Measurements from ENCODE around the gene SYNE1. TPM values are rescaled to one million over a fixed set of nuclear protein-coding genes. Genes with fewer than 3 reads are reported as not detected.

Gene SYNE1
- total RNA-seq, 2 experiments from 2014 or later: 25.8 to 25.9 TPM

- POLR2A ChIA-PET: no interaction called here
- Mint-ChIP-seq H3K27ac (no peak overlapping the region), H3K27me3 (no peaks in the 10 kb centered on the region), H3K4me3 (no peak overlapping the region), H3K36me3 (peaks cover 28% of the 10 kb centered on the region), H3K9me3 (peaks cover 6% of the 10 kb centered on the region), H3K4me1 (ENCODE audit: low read depth) (peaks cover 16% of the 10 kb centered on the region)
- intact Hi-C loops (cut with micrococcal nuclease): loop anchor here (1.0 kb wide), 4 partner anchors 62 to 593 kb away; no protein-coding TSS in a partner anchor
- DNase-seq: no peak
- CTCF ChIA-PET: interaction anchor here (0.5 to 2.2 kb wide), 22 partner anchors 15 to 1846 kb away, joined by 3 to 11 read pairs (median 4); no protein-coding TSS in a partner anchor
Observed at GRCh38 chr6:152267967-152268845, 369.0 kb downstream of the SYNE1 start.

- Mint-ChIP-seq H3K27me3 (no peaks in the 10 kb centered on the region), H3K4me1 (ENCODE audit: low read depth) (peaks cover 2% of the 10 kb centered on the region), H3K36me3 (peaks cover 44% of the 10 kb centered on the region), H3K27ac (no peak overlapping the region), H3K4me3 (no peak overlapping the region), H3K9me3 (peaks cover 16% of the 10 kb centered on the region)
- intact Hi-C loops (cut with micrococcal nuclease): no loop called here
- POLR2A ChIA-PET: no interaction called here
- no peak for DNase-seq
- CTCF ChIA-PET: interaction anchor here (0.6 to 0.7 kb wide), 3 partner anchors 51 to 806 kb away, joined by 3 read pairs; no protein-coding TSS in a partner anchor
Observed at GRCh38 chr6:152265651-152266050, 371.5 kb downstream of the SYNE1 start.

- peaks cover 16% of the 10 kb centered on the region for H3K9me3 Mint-ChIP-seq
- POLR2A ChIA-PET: no interaction called here
- H3K4me3 Mint-ChIP-seq: no peak overlapping the region
- no peak overlapping the region for H3K27ac Mint-ChIP-seq
- CTCF ChIA-PET: no interaction called here
- peaks cover 50% of the 10 kb centered on the region for H3K36me3 Mint-ChIP-seq
- DNase-seq: no peak
- no peaks in the 10 kb centered on the region for H3K4me1 Mint-ChIP-seq (ENCODE audit: low read depth)
- intact Hi-C loops (cut with micrococcal nuclease): no loop called here
- H3K27me3 Mint-ChIP-seq: no peaks in the 10 kb centered on the region
Observed at GRCh38 chr6:152263582-152263981, 373.6 kb downstream of the SYNE1 start.

- Mint-ChIP-seq H3K9me3 (peaks cover 16% of the 10 kb centered on the region), H3K27me3 (no peaks in the 10 kb centered on the region), H3K4me3 (no peak overlapping the region), H3K36me3 (peaks cover 50% of the 10 kb centered on the region), H3K4me1 (ENCODE audit: low read depth) (no peaks in the 10 kb centered on the region), H3K27ac (no peak overlapping the region)
- ChIA-PET CTCF (no interaction called here), POLR2A (no interaction called here)
- intact Hi-C loops (cut with micrococcal nuclease): no loop called here
- no peak for DNase-seq
Observed at GRCh38 chr6:152261179-152261578, 376.0 kb downstream of the SYNE1 start.

GRCh38 chr6:152259234-152259633 is 377.9 kb downstream of the SYNE1 start:
- intact Hi-C loops (cut with micrococcal nuclease): no loop called here
- ChIA-PET POLR2A (no interaction called here), CTCF (no interaction called here)
- Mint-ChIP-seq H3K4me1 (ENCODE audit: low read depth) (no peaks in the 10 kb centered on the region), H3K27me3 (no peaks in the 10 kb centered on the region), H3K9me3 (peaks cover 15% of the 10 kb centered on the region), H3K36me3 (peaks cover 51% of the 10 kb centered on the region), H3K27ac (no peak overlapping the region), H3K4me3 (no peak overlapping the region)
- DNase-seq: no peak

GRCh38 chr6:152257581-152257980 is 379.6 kb downstream of the SYNE1 start:
- intact Hi-C loops (cut with micrococcal nuclease): no loop called here
- H3K27me3 Mint-ChIP-seq: no peaks in the 10 kb centered on the region
- ChIA-PET CTCF (interaction anchor here (1.3 kb wide), 1 partner anchor 13 kb away, joined by 3 read pairs; no protein-coding TSS in a partner anchor), POLR2A (no interaction called here)
- DNase-seq: no peak
- H3K27ac Mint-ChIP-seq: no peak overlapping the region
- no peaks in the 10 kb centered on the region for H3K4me1 Mint-ChIP-seq (ENCODE audit: low read depth)
- H3K9me3 Mint-ChIP-seq: peaks cover 3% of the 10 kb centered on the region
- no peak overlapping the region for H3K4me3 Mint-ChIP-seq
- H3K36me3 Mint-ChIP-seq: peaks cover 43% of the 10 kb centered on the region

GRCh38 chr6:152250127-152250526 is 387.0 kb downstream of the SYNE1 start:
- peaks cover 15% of the 10 kb centered on the region for H3K36me3 Mint-ChIP-seq

GRCh38 chr6:152248980-152249379 is 388.2 kb downstream of the SYNE1 start:
- Mint-ChIP-seq H3K36me3 (peaks cover 16% of the 10 kb centered on the region), H3K9me3 (no peaks in the 10 kb centered on the region), H3K27ac (no peak overlapping the region), H3K4me3 (no peak overlapping the region), H3K27me3 (no peaks in the 10 kb centered on the region), H3K4me1 (ENCODE audit: low read depth) (no peaks in the 10 kb centered on the region)
- ChIA-PET CTCF (interaction anchor here (1.5 kb wide), 1 partner anchor 19 kb away, joined by 4 read pairs; no protein-coding TSS in a partner anchor), POLR2A (no interaction called here)
- no peak for DNase-seq
- intact Hi-C loops (cut with micrococcal nuclease): no loop called here

More at GRCh38 chr6:152250127-152250526, 387.0 kb downstream of the SYNE1 start:
- CTCF ChIA-PET: interaction anchor here (0.6 kb wide), 1 partner anchor 253 kb away, joined by 5 read pairs; no protein-coding TSS in a partner anchor
- Mint-ChIP-seq H3K4me1 (ENCODE audit: low read depth) (no peaks in the 10 kb centered on the region), H3K27ac (no peak overlapping the region), H3K27me3 (no peaks in the 10 kb centered on the region), H3K9me3 (no peaks in the 10 kb centered on the region), H3K4me3 (no peak overlapping the region)
- no peak for DNase-seq
- POLR2A ChIA-PET: no interaction called here
- intact Hi-C loops (cut with micrococcal nuclease): no loop called here

GRCh38 chr6:152246554-152247337 is 390.4 kb downstream of the SYNE1 start:
- H3K27ac Mint-ChIP-seq: no peak overlapping the region
- no peak overlapping the region for H3K4me3 Mint-ChIP-seq
- intact Hi-C loops (cut with micrococcal nuclease): no loop called here
- no peaks in the 10 kb centered on the region for H3K27me3 Mint-ChIP-seq
- H3K9me3 Mint-ChIP-seq: no peaks in the 10 kb centered on the region
- no peak for DNase-seq
- H3K36me3 Mint-ChIP-seq: peaks cover 11% of the 10 kb centered on the region
- no peaks in the 10 kb centered on the region for H3K4me1 Mint-ChIP-seq (ENCODE audit: low read depth)
- POLR2A ChIA-PET: no interaction called here
- CTCF ChIA-PET: no interaction called here

- Mint-ChIP-seq H3K27ac (no peak overlapping the region), H3K9me3 (no peaks in the 10 kb centered on the region), H3K4me3 (no peak overlapping the region), H3K27me3 (no peaks in the 10 kb centered on the region), H3K4me1 (ENCODE audit: low read depth) (no peaks in the 10 kb centered on the region), H3K36me3 (peaks cover 15% of the 10 kb centered on the region)
- no peak for DNase-seq
- intact Hi-C loops (cut with micrococcal nuclease): no loop called here
- ChIA-PET POLR2A (no interaction called here), CTCF (no interaction called here)
Observed at GRCh38 chr6:152244998-152245630, 392.0 kb downstream of the SYNE1 start.

- Mint-ChIP-seq H3K36me3 (peaks cover 18% of the 10 kb centered on the region), H3K27me3 (no peaks in the 10 kb centered on the region), H3K4me1 (ENCODE audit: low read depth) (peaks cover 3% of the 10 kb centered on the region), H3K27ac (no peak overlapping the region), H3K9me3 (no peaks in the 10 kb centered on the region), H3K4me3 (no peak overlapping the region)
- ChIA-PET CTCF (interaction anchor here (0.8 to 1.0 kb wide), 2 partner anchors 12 to 34 kb away, joined by 3 read pairs; no protein-coding TSS in a partner anchor), POLR2A (no interaction called here)
- no peak for DNase-seq
- intact Hi-C loops (cut with micrococcal nuclease): no loop called here
Observed at GRCh38 chr6:152241013-152241766, 396.0 kb downstream of the SYNE1 start.
